Measurements from ENCODE around the gene TACR1.

The TACR1 gene

GRCh38 chr2:75162897-75163296 lies 36.4 kb downstream of the TACR1 start:
- TF ChIP-seq CREB1 (IDR thresholded peaks at IDR 0.05; ENCODE audit: low read depth) (no peak), NFIC (IDR thresholded peaks at IDR 0.05) (no peak), RAD21 (IDR thresholded peaks at IDR 0.05; ENCODE audit: low read depth) (no peak), REST (IDR thresholded peaks at IDR 0.05; ENCODE audit: low read depth) (no peak), TCF12 (IDR thresholded peaks at IDR 0.05; ENCODE audit: low read depth) (no peak), TEAD4 (IDR thresholded peaks at IDR 0.05) (no peak), ZBTB7A (IDR thresholded peaks at IDR 0.05; ENCODE audit: low read depth) (no peak), CEBPB (IDR thresholded peaks at IDR 0.05) (no peak), MAX (IDR thresholded peaks at IDR 0.05) (no peak)

GRCh38 chr2:75162259-75162658 lies 37.1 kb downstream of the TACR1 start:
- TF ChIP-seq TAF1 (IDR thresholded peaks at IDR 0.05; ENCODE audit: low read depth): no peak
- no peak for TF ChIP-seq EP300 (IDR thresholded peaks at IDR 0.05; ENCODE audit: borderline replicate concordance)
- no peak for TF ChIP-seq ZBTB7A (IDR thresholded peaks at IDR 0.05; ENCODE audit: low read depth)
- no peak for TF ChIP-seq TCF12 (IDR thresholded peaks at IDR 0.05; ENCODE audit: low read depth)
- TF ChIP-seq NFIC (IDR thresholded peaks at IDR 0.05): no peak
- no peak for TF ChIP-seq CREB1 (IDR thresholded peaks at IDR 0.05; ENCODE audit: low read depth)
- no peak for TF ChIP-seq CEBPB (IDR thresholded peaks at IDR 0.05)
- no peak for TF ChIP-seq USF1 (IDR thresholded peaks at IDR 0.05)

- TF ChIP-seq FOXM1 (IDR thresholded peaks at IDR 0.05; ENCODE audit: borderline replicate concordance, low read depth): no peak
- no peak for TF ChIP-seq YY1 (IDR thresholded peaks at IDR 0.05; ENCODE audit: low read depth)
- no peak for TF ChIP-seq EGR1 (IDR thresholded peaks at IDR 0.05)
- TF ChIP-seq NFIC (IDR thresholded peaks at IDR 0.05): no peak
- TF ChIP-seq MAX (IDR thresholded peaks at IDR 0.05): no peak
- TF ChIP-seq USF1 (IDR thresholded peaks at IDR 0.05): no peak
- no peak for TF ChIP-seq CREB1 (IDR thresholded peaks at IDR 0.05; ENCODE audit: low read depth)
- no peak for TF ChIP-seq TCF12 (IDR thresholded peaks at IDR 0.05; ENCODE audit: low read depth)
- no peak for TF ChIP-seq TEAD4 (IDR thresholded peaks at IDR 0.05)
- no peak for TF ChIP-seq CEBPB (IDR thresholded peaks at IDR 0.05)
- no peak for TF ChIP-seq TAF1 (IDR thresholded peaks at IDR 0.05; ENCODE audit: low read depth)
- no peak; the same call in 1 of the 2 replicates for TF ChIP-seq RAD21 (IDR thresholded peaks at IDR 0.05; ENCODE audit: low read depth)
- no peak for TF ChIP-seq ZBTB7A (IDR thresholded peaks at IDR 0.05; ENCODE audit: low read depth)
- TF ChIP-seq REST (IDR thresholded peaks at IDR 0.05; ENCODE audit: low read depth): no peak
- no peak for TF ChIP-seq EP300 (IDR thresholded peaks at IDR 0.05; ENCODE audit: borderline replicate concordance)
Observed at GRCh38 chr2:75157435-75157834, 41.9 kb downstream of the TACR1 start.

GRCh38 chr2:75155115-75155514 lies 44.2 kb downstream of the TACR1 start:
- TF ChIP-seq MAX (IDR thresholded peaks at IDR 0.05): no peak
- TF ChIP-seq EP300 (IDR thresholded peaks at IDR 0.05; ENCODE audit: borderline replicate concordance): no peak
- no peak for TF ChIP-seq TAF1 (IDR thresholded peaks at IDR 0.05; ENCODE audit: low read depth)
- no peak for TF ChIP-seq YY1 (IDR thresholded peaks at IDR 0.05; ENCODE audit: low read depth)
- TF ChIP-seq NFIC (IDR thresholded peaks at IDR 0.05): no peak
- TF ChIP-seq FOXM1 (IDR thresholded peaks at IDR 0.05; ENCODE audit: borderline replicate concordance, low read depth): no peak

GRCh38 chr2:75153221-75153620 lies 46.1 kb downstream of the TACR1 start:
- TF ChIP-seq CEBPB (IDR thresholded peaks at IDR 0.05) (no peak), FOXM1 (IDR thresholded peaks at IDR 0.05; ENCODE audit: borderline replicate concordance, low read depth) (no peak), ZBTB7A (IDR thresholded peaks at IDR 0.05; ENCODE audit: low read depth) (no peak)

- TF ChIP-seq ZBTB7A (IDR thresholded peaks at IDR 0.05; ENCODE audit: low read depth) (no peak), CREB1 (IDR thresholded peaks at IDR 0.05; ENCODE audit: low read depth) (no peak)
Observed at GRCh38 chr2:75146606-75147332, 52.6 kb downstream of the TACR1 start.
